ENCODE results near the gene EPSTI1.
A peak's percentile ranks its signal among the peaks of the same experiment; 100 is the strongest.

Gene EPSTI1

GRCh38 chr13:42957881-42958280 is 34.2 kb downstream of the EPSTI1 start:
- no peaks in the 10 kb centered on the region for H3K79me1 ChIP-seq (ENCODE audit: low read length)
- no peaks in the 10 kb centered on the region for H3K27me3 ChIP-seq (ENCODE audit: insufficient read depth, low read length)
- H3K4me1 ChIP-seq (ENCODE audit: control insufficient read depth in 1 of 2, insufficient read depth in 2 of 2, low read length in 2 of 2), result peaks cover 0 to 3% of the 10 kb centered on the region in 2 experiments
- no peaks in the 10 kb centered on the region for H3K79me2 ChIP-seq (ENCODE audit: control insufficient read depth, insufficient read depth, low read length, poor library complexity)
- no peak overlapping the region for H3K9ac ChIP-seq (ENCODE audit: low read length)
- H3K36me3 ChIP-seq (ENCODE audit: control insufficient read depth in 1 of 2, insufficient read depth in 2 of 2, low read length in 2 of 2), result peaks cover 3 to 9% of the 10 kb centered on the region in 2 experiments
- no peak overlapping the region for H4K8ac ChIP-seq (ENCODE audit: low read depth, low read length)
- H4K91ac ChIP-seq (ENCODE audit: low read depth, low read length), result no peak overlapping the region
- no peak overlapping the region for H2AK5ac ChIP-seq (ENCODE audit: low read length)
- no peak overlapping the region for H3K4ac ChIP-seq (ENCODE audit: low read depth, low read length)
- no peak overlapping the region for H3K4me2 ChIP-seq (ENCODE audit: low read length)
- H3K23ac ChIP-seq (ENCODE audit: low read length), result no peak overlapping the region
- no peak overlapping the region for H2BK120ac ChIP-seq (ENCODE audit: insufficient read depth, low read length, poor library complexity)
- no peak overlapping the region for H4K12ac ChIP-seq (ENCODE audit: low read depth, low read length)
- no peak overlapping the region for H2BK5ac ChIP-seq (ENCODE audit: low read depth, low read length, poor library complexity)
- DNase-seq, result peak in 1 of 2 donors; percentile 59
- no peak overlapping the region for H3K18ac ChIP-seq (ENCODE audit: low read length)
- no peak overlapping the region for H2AFZ ChIP-seq (ENCODE audit: insufficient read depth, low read length, poor library complexity)
- no peak overlapping the region for H2BK12ac ChIP-seq (ENCODE audit: low read length)
- H3K14ac ChIP-seq (ENCODE audit: low read length), result no peak overlapping the region
- no peak overlapping the region for H3K4me3 ChIP-seq (ENCODE audit: low read depth, low read length)
- no peaks in the 10 kb centered on the region for H3K9me3 ChIP-seq (ENCODE audit: insufficient read depth, low read depth, low read length)
- no CpG with 5 or more reads among the region's 2 CpGs for WGBS (ENCODE audit: extremely low coverage, insufficient coverage, insufficient read length)
- no peak overlapping the region for H3K27ac ChIP-seq (ENCODE audit: low read depth, low read length)

DNA sequence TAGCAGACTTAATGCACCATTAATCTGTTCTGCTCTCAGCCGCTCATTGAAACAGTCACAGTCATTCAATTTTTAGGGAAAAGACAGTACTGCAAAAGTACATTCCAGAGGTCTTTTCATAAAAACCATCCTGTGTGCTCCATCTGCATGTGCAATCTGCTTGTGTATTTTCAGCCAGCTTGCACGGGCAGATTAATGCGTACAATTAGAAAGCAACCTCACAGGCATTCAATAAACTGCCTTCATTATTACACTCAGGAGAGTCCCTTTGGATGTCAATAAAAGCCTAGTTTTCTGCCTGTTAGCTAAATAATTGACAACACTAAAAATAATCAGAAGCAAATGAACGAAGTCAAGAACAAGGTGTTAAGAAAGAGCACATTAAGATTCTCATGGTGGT is 41.9 kb downstream of the EPSTI1 start:
- Histone ChIP-seq H3K4ac (ENCODE audit: low read depth, low read length) (no peak overlapping the region), H3K4me2 (ENCODE audit: low read length) (no peak overlapping the region), H3K79me2 (ENCODE audit: control insufficient read depth, insufficient read depth, low read length, poor library complexity) (no peaks in the 10 kb centered on the region), H3K36me3 (ENCODE audit: control insufficient read depth in 1 of 2, insufficient read depth in 2 of 2, low read length in 2 of 2) (peaks cover 4 to 16% of the 10 kb centered on the region in 2 experiments), H2BK120ac (ENCODE audit: insufficient read depth, low read length, poor library complexity) (no peak overlapping the region), H3K27me3 (ENCODE audit: insufficient read depth, low read length) (no peaks in the 10 kb centered on the region), H4K91ac (ENCODE audit: low read depth, low read length) (no peak overlapping the region), H4K12ac (ENCODE audit: low read depth, low read length) (no peak overlapping the region), H3K18ac (ENCODE audit: low read length) (no peak overlapping the region), H3K9me3 (ENCODE audit: insufficient read depth, low read depth, low read length) (peaks cover 3% of the 10 kb centered on the region), H3K27ac (ENCODE audit: low read depth, low read length) (no peak overlapping the region), H3K14ac (ENCODE audit: low read length) (no peak overlapping the region), H2AK5ac (ENCODE audit: low read length) (no peak overlapping the region), H3K4me1 (ENCODE audit: control insufficient read depth in 1 of 2, insufficient read depth in 2 of 2, low read length in 2 of 2) (no peaks in the 10 kb centered on the region), H3K23ac (ENCODE audit: low read length) (no peak overlapping the region), H4K8ac (ENCODE audit: low read depth, low read length) (no peak overlapping the region), H2AFZ (ENCODE audit: insufficient read depth, low read length, poor library complexity) (no peak overlapping the region), H3K9ac (ENCODE audit: low read length) (no peak overlapping the region), H3K79me1 (ENCODE audit: low read length) (no peaks in the 10 kb centered on the region), H3K4me3 (ENCODE audit: low read depth, low read length) (no peak overlapping the region), H2BK12ac (ENCODE audit: low read length) (no peak overlapping the region), H2BK5ac (ENCODE audit: low read depth, low read length, poor library complexity) (no peak overlapping the region)
- WGBS (ENCODE audit: extremely low coverage, insufficient coverage, insufficient read length), result no CpG with 5 or more reads among the region's 4 CpGs
- DNase-seq, result no peak

- Histone ChIP-seq H3K9me3 (ENCODE audit: insufficient read depth, low read depth, low read length) (peaks cover 3% of the 10 kb centered on the region), H3K27ac (ENCODE audit: low read depth, low read length) (no peak overlapping the region), H2AFZ (ENCODE audit: insufficient read depth, low read length, poor library complexity) (no peak overlapping the region), H3K9ac (ENCODE audit: low read length) (no peak overlapping the region), H2BK5ac (ENCODE audit: low read depth, low read length, poor library complexity) (no peak overlapping the region), H3K79me1 (ENCODE audit: low read length) (no peaks in the 10 kb centered on the region), H3K27me3 (ENCODE audit: insufficient read depth, low read length) (no peaks in the 10 kb centered on the region), H2BK12ac (ENCODE audit: low read length) (no peak overlapping the region), H3K79me2 (ENCODE audit: control insufficient read depth, insufficient read depth, low read length, poor library complexity) (no peaks in the 10 kb centered on the region), H4K12ac (ENCODE audit: low read depth, low read length) (no peak overlapping the region), H3K4me3 (ENCODE audit: low read depth, low read length) (no peak overlapping the region), H4K8ac (ENCODE audit: low read depth, low read length) (no peak overlapping the region), H4K91ac (ENCODE audit: low read depth, low read length) (no peak overlapping the region), H3K4ac (ENCODE audit: low read depth, low read length) (no peak overlapping the region), H3K18ac (ENCODE audit: low read length) (no peak overlapping the region), H3K36me3 (ENCODE audit: control insufficient read depth in 1 of 2, insufficient read depth in 2 of 2, low read length in 2 of 2) (peaks cover 6 to 15% of the 10 kb centered on the region in 2 experiments), H2BK120ac (ENCODE audit: insufficient read depth, low read length, poor library complexity) (no peak overlapping the region), H3K23ac (ENCODE audit: low read length) (no peak overlapping the region), H3K4me2 (ENCODE audit: low read length) (no peak overlapping the region), H2AK5ac (ENCODE audit: low read length) (no peak overlapping the region), H3K14ac (ENCODE audit: low read length) (no peak overlapping the region), H3K4me1 (ENCODE audit: control insufficient read depth in 1 of 2, insufficient read depth in 2 of 2, low read length in 2 of 2) (no peaks in the 10 kb centered on the region)
- no peak for DNase-seq
- no CpG with 5 or more reads among the region's 11 CpGs for WGBS (ENCODE audit: extremely low coverage, insufficient coverage, insufficient read length)
Measured at GRCh38 chr13:42947925-42948324, 44.1 kb downstream of the EPSTI1 start.

- no peak overlapping the region for H3K9ac ChIP-seq (ENCODE audit: low read length)
- no peak overlapping the region for H4K91ac ChIP-seq (ENCODE audit: low read depth, low read length)
- WGBS (ENCODE audit: extremely low coverage, insufficient coverage, insufficient read length), result no CpG with 5 or more reads among the region's 1 CpG
- H3K4ac ChIP-seq (ENCODE audit: low read depth, low read length), result no peak overlapping the region
- H3K18ac ChIP-seq (ENCODE audit: low read length), result no peak overlapping the region
- H4K8ac ChIP-seq (ENCODE audit: low read depth, low read length), result no peak overlapping the region
- H3K27ac ChIP-seq (ENCODE audit: low read depth, low read length), result no peak overlapping the region
- peaks cover 3% of the 10 kb centered on the region for H3K9me3 ChIP-seq (ENCODE audit: insufficient read depth, low read depth, low read length)
- H3K36me3 ChIP-seq (ENCODE audit: control insufficient read depth in 1 of 2, insufficient read depth in 2 of 2, low read length in 2 of 2), result peaks cover 6 to 10% of the 10 kb centered on the region in 2 experiments
- no peak overlapping the region for H2AFZ ChIP-seq (ENCODE audit: insufficient read depth, low read length, poor library complexity)
- no peak overlapping the region for H3K23ac ChIP-seq (ENCODE audit: low read length)
- no peaks in the 10 kb centered on the region for H3K27me3 ChIP-seq (ENCODE audit: insufficient read depth, low read length)
- no peaks in the 10 kb centered on the region for H3K79me2 ChIP-seq (ENCODE audit: control insufficient read depth, insufficient read depth, low read length, poor library complexity)
- no peak overlapping the region for H2BK120ac ChIP-seq (ENCODE audit: insufficient read depth, low read length, poor library complexity)
- H3K4me2 ChIP-seq (ENCODE audit: low read length), result no peak overlapping the region
- no peak overlapping the region for H3K4me3 ChIP-seq (ENCODE audit: low read depth, low read length)
- no peak overlapping the region for H3K14ac ChIP-seq (ENCODE audit: low read length)
- H2AK5ac ChIP-seq (ENCODE audit: low read length), result no peak overlapping the region
- no peak overlapping the region for H4K12ac ChIP-seq (ENCODE audit: low read depth, low read length)
- H3K79me1 ChIP-seq (ENCODE audit: low read length), result no peaks in the 10 kb centered on the region
- no peak for DNase-seq
- no peak overlapping the region for H2BK5ac ChIP-seq (ENCODE audit: low read depth, low read length, poor library complexity)
- no peak overlapping the region for H2BK12ac ChIP-seq (ENCODE audit: low read length)
- H3K4me1 ChIP-seq (ENCODE audit: control insufficient read depth in 1 of 2, insufficient read depth in 2 of 2, low read length in 2 of 2), result no peaks in the 10 kb centered on the region
Measured at GRCh38 chr13:42946927-42947326, 45.1 kb downstream of the EPSTI1 start.

Data from trophoblast cell (in vitro differentiated cells and primary cell).